ENCODE data around the gene CAV3. TPM values are rescaled to one million over a fixed set of nuclear protein-coding genes. Genes with fewer than 3 reads are reported as not detected.

The CAV3 gene
- total RNA-seq, 2 donors from 2014 or later: not detected

- intact Hi-C loops (cut with DNase I): no loop called here
- Histone ChIP-seq H3K9me3 (no peaks in the 10 kb centered on the region), H3K36me3 (replicated peaks in 1 of 2; ENCODE audit: insufficient read depth in 1 of 2, low read depth in 2 of 2) (no peaks in the 10 kb centered on the region), H3K27ac (no peak overlapping the region), H3K4me3 (no peak overlapping the region), H3K27me3 (no peaks in the 10 kb centered on the region), H3K4me1 (no peaks in the 10 kb centered on the region)
- no peak for DNase-seq
- no peak for ATAC-seq
- WGBS, 2 donors: 81 to 89% methylated on average over 3 of the region's 3 CpGs
- no peak for TF ChIP-seq POLR2A (IDR thresholded peaks at IDR 0.05)
- no peak for TF ChIP-seq CTCF (IDR thresholded peaks at IDR 0.05)
Observed at GRCh38 chr3:8784676-8785435, 51.3 kb downstream of the CAV3 start.

- Histone ChIP-seq H3K4me1 (no peaks in the 10 kb centered on the region), H3K27me3 (no peaks in the 10 kb centered on the region), H3K27ac (no peak overlapping the region), H3K36me3 (replicated peaks in 1 of 2; ENCODE audit: insufficient read depth in 1 of 2, low read depth in 2 of 2) (no peaks in the 10 kb centered on the region), H3K9me3 (no peaks in the 10 kb centered on the region), H3K4me3 (no peak overlapping the region)
- 70 to 75% methylated on average over 2 of the region's 2 CpGs for WGBS, 2 donors
- DNase-seq (no peak), ATAC-seq (no peak)
- intact Hi-C loops (cut with DNase I): no loop called here
- TF ChIP-seq CTCF (IDR thresholded peaks at IDR 0.05) (no peak), POLR2A (IDR thresholded peaks at IDR 0.05) (no peak)
Observed at GRCh38 chr3:8790529-8790928, 56.9 kb downstream of the CAV3 start.

GRCh38 chr3:8793242-8793641 lies 59.6 kb downstream of the CAV3 start:
- Histone ChIP-seq H3K9me3 (no peaks in the 10 kb centered on the region), H3K36me3 (replicated peaks in 1 of 2; ENCODE audit: insufficient read depth in 1 of 2, low read depth in 2 of 2) (no peaks in the 10 kb centered on the region), H3K27me3 (no peaks in the 10 kb centered on the region), H3K4me1 (no peaks in the 10 kb centered on the region), H3K4me3 (no peak overlapping the region), H3K27ac (no peak overlapping the region)
- DNase-seq (no peak), ATAC-seq (no peak)
- intact Hi-C loops (cut with DNase I): no loop called here
- 70 to 82% methylated on average over 7 of the region's 7 CpGs for WGBS, 2 donors
- TF ChIP-seq POLR2A (IDR thresholded peaks at IDR 0.05) (no peak), CTCF (IDR thresholded peaks at IDR 0.05) (no peak)

DNA sequence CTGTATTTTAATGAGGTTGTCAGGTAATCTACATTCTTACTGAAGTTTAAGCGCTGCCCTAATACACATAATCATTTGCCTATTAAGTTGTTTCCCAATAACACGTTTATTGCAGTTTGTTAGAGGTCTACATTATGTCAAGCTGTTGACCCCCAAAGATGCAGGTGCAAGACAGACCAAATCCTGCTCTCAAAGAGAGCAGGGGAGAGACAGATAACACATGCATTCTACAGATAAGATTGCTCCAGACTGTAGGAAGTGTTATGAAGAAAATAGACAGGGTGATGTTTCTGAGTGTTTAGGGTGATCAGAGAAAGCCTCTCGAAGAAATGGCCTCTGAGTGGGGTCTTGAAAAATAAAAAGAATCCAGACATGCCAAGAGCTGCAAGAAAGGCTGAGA lies 60.6 kb downstream of the CAV3 start:
- no peaks in the 10 kb centered on the region for H3K4me1 ChIP-seq
- no peaks in the 10 kb centered on the region for H3K36me3 ChIP-seq (replicated peaks in 1 of 2; ENCODE audit: insufficient read depth in 1 of 2, low read depth in 2 of 2)
- TF ChIP-seq POLR2A (IDR thresholded peaks at IDR 0.05) (no peak), CTCF (IDR thresholded peaks at IDR 0.05) (no peak)
- intact Hi-C loops (cut with DNase I): no loop called here
- DNase-seq: no peak
- no peak for ATAC-seq
- no peak overlapping the region for H3K27ac ChIP-seq
- H3K4me3 ChIP-seq: no peak overlapping the region
- no peaks in the 10 kb centered on the region for H3K27me3 ChIP-seq
- no peaks in the 10 kb centered on the region for H3K9me3 ChIP-seq
- 72 to 81% methylated on average over 3 of the region's 3 CpGs for WGBS, 2 donors

Other genes with a start within 250 kb of the CAV3 start
- 10 to 100 TPM; 10.9 to 32.4 TPM for gene LMCD1, start 232.0 kb upstream of the CAV3 start, total RNA-seq
- under 1 TPM; 0.26 to 0.33 TPM for gene SSUH2, start 89.0 kb upstream of the CAV3 start, total RNA-seq
- under 1 TPM in 1 of 2 donors, not detected in 1; 0.33 TPM for gene OXTR, start 35.8 kb downstream of the CAV3 start, total RNA-seq
- 1 to 10 TPM; 3.6 to 4.6 TPM for gene RAD18, start 229.7 kb downstream of the CAV3 start, total RNA-seq

Data from body of pancreas (tissue), 4 donors.